GM06990 (cell line): Measurements from ENCODE around the gene TUBB4B.
A peak's percentile ranks its signal among the peaks of the same experiment; 100 is the strongest.

ENCODE experiments used
- DNase-seq: peaks from one replicate; pipeline ENCODE4 v3.0.0-alpha.2; 2011; ENCODE audit not compliant: insufficient read length; ENCODE audit errors: extremely low read depth
- H3K27me3 ChIP-seq: replicated peaks from 2 replicates; pipeline ENCODE4 v1.6.0; 2011; ENCODE audit warnings: low read length; ENCODE audit not compliant: control insufficient read depth, insufficient read depth
- H3K36me3 ChIP-seq: 2 replicates; pipeline ENCODE4 v1.5.1; 2011; ENCODE audit warnings: low read length; ENCODE audit not compliant: control insufficient read depth, insufficient read depth
- H3K4me3 ChIP-seq: replicated peaks from 2 replicates; pipeline ENCODE4 v1.5.1; 2011; ENCODE audit warnings: low read depth, mild to moderate bottlenecking, control low read depth, low read length
- TF ChIP-seq, protein P1 (sequence below): IDR thresholded peaks from 2 replicates; pipeline ENCODE4 v1.5.1; 2011; ENCODE audit warnings: low read length, control low read depth, mild to moderate bottlenecking, inconsistent platforms; ENCODE audit not compliant: insufficient read depth, poor library complexity, severe bottlenecking

TUBB4B gene

DNA sequence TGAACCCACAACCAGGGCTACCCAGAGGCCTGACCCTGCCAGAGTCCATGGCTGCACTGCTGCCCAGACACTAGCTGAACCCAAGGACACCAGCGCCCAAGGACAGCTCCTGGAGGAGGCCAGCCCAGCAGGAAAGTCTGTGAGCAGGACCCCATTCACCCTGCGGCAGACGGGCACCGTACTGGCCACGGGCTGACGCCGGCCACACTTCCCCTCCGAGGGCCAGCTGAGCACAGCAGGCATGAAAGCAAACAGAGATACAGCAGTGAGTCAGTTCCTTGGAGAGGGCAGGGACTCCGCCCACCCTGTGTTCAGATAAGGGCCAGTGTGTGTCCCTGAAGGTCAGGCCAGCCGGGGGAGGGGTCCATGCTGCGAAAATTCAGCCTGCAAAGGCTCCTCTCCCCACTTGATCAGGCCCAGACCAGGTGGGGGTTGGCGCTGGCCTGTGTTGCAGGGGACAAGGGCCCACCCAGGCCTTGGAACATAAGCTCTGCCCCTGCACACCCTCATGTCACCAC, 22.3 kb upstream of the TUBB4B start:
- no peak overlapping the region for H3K4me3 ChIP-seq
- no peak for DNase-seq
- TF ChIP-seq, protein P1, sequence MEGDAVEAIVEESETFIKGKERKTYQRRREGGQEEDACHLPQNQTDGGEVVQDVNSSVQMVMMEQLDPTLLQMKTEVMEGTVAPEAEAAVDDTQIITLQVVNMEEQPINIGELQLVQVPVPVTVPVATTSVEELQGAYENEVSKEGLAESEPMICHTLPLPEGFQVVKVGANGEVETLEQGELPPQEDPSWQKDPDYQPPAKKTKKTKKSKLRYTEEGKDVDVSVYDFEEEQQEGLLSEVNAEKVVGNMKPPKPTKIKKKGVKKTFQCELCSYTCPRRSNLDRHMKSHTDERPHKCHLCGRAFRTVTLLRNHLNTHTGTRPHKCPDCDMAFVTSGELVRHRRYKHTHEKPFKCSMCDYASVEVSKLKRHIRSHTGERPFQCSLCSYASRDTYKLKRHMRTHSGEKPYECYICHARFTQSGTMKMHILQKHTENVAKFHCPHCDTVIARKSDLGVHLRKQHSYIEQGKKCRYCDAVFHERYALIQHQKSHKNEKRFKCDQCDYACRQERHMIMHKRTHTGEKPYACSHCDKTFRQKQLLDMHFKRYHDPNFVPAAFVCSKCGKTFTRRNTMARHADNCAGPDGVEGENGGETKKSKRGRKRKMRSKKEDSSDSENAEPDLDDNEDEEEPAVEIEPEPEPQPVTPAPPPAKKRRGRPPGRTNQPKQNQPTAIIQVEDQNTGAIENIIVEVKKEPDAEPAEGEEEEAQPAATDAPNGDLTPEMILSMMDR = no peak

DNA sequence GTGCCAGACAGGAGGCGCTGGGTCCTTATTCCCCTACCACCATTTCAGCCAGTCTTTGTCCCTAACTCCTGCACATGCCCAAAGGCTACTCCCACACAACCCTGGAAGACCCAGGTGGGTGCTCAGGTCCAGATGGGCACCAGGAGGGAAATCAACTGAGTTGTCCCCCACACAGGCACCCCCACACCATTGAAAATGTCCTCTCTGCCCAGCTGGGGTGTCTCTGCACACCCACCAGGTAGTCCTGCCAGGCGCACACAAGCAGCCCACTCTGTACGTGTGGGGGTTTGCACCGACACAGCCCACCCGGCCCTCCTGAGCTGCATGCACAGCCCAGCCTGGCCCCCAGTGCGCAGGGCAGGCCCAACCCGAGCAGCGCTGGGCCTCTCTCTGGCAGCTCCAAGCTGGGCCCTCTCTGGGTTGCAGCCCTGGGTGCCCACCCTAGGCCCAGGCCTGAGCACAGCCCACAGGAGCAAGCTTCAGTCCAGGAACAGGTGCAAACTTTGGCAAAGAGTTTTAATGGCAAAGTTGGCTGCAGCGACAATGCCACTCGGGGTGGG, 21.2 kb upstream of the TUBB4B start:
- peaks cover 10% of the 10 kb centered on the region for H3K36me3 ChIP-seq
- no peak for DNase-seq
- no peak overlapping the region for H3K4me3 ChIP-seq
- H3K27me3 ChIP-seq = no peaks in the 10 kb centered on the region
- TF ChIP-seq, protein P1 = no peak

More for the DNA sequence above, 22.3 kb upstream of the TUBB4B start:
- peaks cover 10% of the 10 kb centered on the region for H3K36me3 ChIP-seq
- no peaks in the 10 kb centered on the region for H3K27me3 ChIP-seq

DNA sequence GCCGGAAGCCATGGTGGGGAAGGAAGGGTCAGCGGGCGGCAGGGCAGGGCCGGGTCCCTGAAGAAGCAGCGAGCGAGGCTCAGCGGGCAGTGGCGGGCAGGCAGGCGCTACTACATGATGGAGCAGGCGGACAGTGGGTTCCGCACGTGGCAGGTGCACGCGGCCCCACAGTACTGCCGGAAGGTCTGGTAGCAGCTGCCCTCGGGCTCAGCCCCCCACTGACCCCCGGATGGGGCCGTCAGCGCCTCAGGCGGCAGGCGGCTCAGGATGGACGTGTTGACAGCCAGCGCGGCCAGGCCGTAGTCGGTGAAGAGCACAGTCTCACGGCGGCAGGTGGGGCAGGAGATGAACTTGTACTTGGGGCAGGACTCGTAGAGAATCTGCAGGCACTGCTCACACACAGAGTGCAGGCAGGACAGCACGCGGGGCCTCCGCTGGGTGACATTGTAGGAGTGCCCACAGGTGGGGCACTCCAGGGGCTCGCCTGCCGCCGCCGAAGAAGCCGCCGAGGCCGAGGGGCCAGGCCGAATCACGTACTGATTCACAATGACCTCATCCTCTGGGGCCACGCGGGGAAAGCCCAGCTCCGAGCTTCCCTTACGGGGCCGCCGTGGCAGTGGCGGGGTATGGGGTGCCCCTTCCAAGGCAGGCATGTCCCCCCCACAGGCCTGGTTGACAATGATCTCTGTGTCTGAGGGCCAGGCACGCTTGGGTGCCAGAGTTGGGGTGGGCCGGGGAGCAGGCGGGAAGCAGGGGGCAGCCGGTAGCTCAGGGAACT, 20.6 kb upstream of the TUBB4B start:
- Histone ChIP-seq H3K36me3 (peaks cover 9% of the 10 kb centered on the region), H3K4me3 (no peak overlapping the region), H3K27me3 (no peaks in the 10 kb centered on the region)
- DNase-seq = no peak
- TF ChIP-seq, protein P1 = no peak

- TF ChIP-seq, protein P1 = no peak
- Histone ChIP-seq H3K36me3 (peaks cover 3% of the 10 kb centered on the region), H3K27me3 (no peaks in the 10 kb centered on the region), H3K4me3 (peak overlapping the region; percentile 55)
- no peak for DNase-seq
Observed at GRCh38 chr9:137221095-137221505, 20.0 kb upstream of the TUBB4B start.

DNA sequence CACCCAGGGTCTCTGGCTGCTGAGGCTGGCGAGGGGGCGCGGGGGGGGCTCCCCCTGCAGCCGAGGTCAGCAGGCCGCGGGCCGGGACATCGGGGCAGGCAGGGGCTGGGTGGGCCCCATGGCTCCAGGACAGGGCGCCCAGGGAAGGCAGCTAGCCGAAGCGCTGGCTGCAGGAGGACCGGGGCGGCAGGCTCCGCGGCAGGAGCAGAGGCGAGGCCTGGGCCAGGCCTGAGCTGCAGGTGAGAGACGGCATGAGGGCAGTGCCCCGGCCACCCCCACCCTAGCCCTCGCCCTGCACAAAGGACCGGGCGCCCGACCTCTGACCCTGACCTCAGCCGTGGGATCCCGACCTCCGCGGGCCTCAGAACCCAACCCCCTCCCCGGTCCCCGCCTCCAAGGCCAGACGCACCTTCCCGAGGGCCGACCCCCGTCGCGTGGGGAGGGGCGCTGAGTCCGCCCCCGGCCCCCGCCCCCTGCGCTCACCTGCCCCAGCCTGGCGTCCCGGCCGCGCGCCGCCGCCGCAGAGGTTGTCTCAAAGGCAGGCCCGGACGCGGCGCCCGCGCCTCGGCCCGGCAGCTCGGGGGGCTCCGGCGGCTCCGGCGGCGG, 19.5 kb upstream of the TUBB4B start:
- TF ChIP-seq, protein P1 = no peak
- no peak for DNase-seq
- no peaks in the 10 kb centered on the region for H3K27me3 ChIP-seq
- peak overlapping the region; percentile 55 for H3K4me3 ChIP-seq
- H3K36me3 ChIP-seq = peaks cover 2% of the 10 kb centered on the region; the same call in 1 of the 2 replicates
